Sigmoid colon (tissue), 3 donors: ENCODE data around the gene ABCC6.

Experiments
- POLR2A ChIP-seq, 2 donors: fragments of 450-650 bp; IDR thresholded peaks; one replicate each; pipeline ENCODE4 v1.6.1; 2016; ENCODE audit warnings: antibody characterized with exemption in 2 of 2, mild to moderate bottlenecking in 2 of 2, moderate library complexity in 2 of 2
- TF ChIP-seq, protein P1 (sequence below), 4 experiments: fragments of 450-650 bp in 3 of 4; fragments of 200-600 bp in 1 of 4; IDR thresholded peaks; one replicate each; pipeline ENCODE4 v1.5.1; 2016 to 2019; ENCODE audit warnings: antibody characterized with exemption in 4 of 4, mild to moderate bottlenecking in 3 of 4, moderate library complexity in 2 of 4

DNA sequence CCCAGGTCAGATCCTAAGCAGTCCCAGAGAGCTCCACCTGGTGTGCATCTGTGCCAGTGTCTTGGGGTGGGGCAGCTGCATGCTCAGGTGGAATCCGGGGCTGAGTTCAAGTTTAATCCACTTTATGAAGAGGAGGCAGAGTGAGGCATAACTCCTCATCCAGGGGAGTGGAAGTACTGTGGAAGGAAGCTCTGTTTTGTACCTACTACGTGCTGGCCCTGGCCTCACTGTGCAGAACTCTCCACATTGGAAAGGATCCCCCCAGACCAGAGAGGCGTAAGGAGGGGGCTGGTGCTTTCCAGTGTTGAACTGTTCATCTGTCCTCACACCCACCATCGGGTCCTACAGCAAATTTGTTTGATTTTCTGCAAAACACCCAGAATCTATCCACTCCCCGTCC lies 78.0 kb downstream of the ABCC6 start:
- TF ChIP-seq, protein P1, sequence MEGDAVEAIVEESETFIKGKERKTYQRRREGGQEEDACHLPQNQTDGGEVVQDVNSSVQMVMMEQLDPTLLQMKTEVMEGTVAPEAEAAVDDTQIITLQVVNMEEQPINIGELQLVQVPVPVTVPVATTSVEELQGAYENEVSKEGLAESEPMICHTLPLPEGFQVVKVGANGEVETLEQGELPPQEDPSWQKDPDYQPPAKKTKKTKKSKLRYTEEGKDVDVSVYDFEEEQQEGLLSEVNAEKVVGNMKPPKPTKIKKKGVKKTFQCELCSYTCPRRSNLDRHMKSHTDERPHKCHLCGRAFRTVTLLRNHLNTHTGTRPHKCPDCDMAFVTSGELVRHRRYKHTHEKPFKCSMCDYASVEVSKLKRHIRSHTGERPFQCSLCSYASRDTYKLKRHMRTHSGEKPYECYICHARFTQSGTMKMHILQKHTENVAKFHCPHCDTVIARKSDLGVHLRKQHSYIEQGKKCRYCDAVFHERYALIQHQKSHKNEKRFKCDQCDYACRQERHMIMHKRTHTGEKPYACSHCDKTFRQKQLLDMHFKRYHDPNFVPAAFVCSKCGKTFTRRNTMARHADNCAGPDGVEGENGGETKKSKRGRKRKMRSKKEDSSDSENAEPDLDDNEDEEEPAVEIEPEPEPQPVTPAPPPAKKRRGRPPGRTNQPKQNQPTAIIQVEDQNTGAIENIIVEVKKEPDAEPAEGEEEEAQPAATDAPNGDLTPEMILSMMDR (IDR thresholded peaks at IDR 0.05), result no peak
- TF ChIP-seq POLR2A (IDR thresholded peaks at IDR 0.05), result no peak
